A673 (cell line): ENCODE data around the gene CDC42SE2. TPM values are rescaled to one million over a fixed set of nuclear protein-coding genes. Genes with fewer than 3 reads are reported as not detected.

Experiments used
- BruUV-seq: library from RNA; stranded (reverse); fragments of 400-500 nt; replicated peaks from 2 replicates; lab custom pipeline; 2021; lab: Mats Ljungman, UMichigan
- CTCF ChIA-PET: fragments of 300-600 bp; sonication (Branson Sonifier 250); formaldehyde crosslinking; loops from one replicate; lab custom pipeline; 2022; ENCODE audit warnings: antibody characterized with exemption; lab: Charles Lee
- POLR2A ChIA-PET: fragments of 300-600 bp; sonication (Branson Sonifier 250); formaldehyde crosslinking; loops from one replicate; lab custom pipeline; 2022; ENCODE audit warnings: antibody characterized with exemption; ENCODE audit not compliant: low non-redundant PET; lab: Charles Lee
- DNase-seq: peaks from one replicate; pipeline ENCODE4 v3.0.0-alpha.2; 2015; ENCODE audit warnings: low spot score
- H3K27ac ChIP-seq: fragments of 200-600 bp; sonication (generic); 2 replicates; pipeline ENCODE4 v1.5.1; 2016; ENCODE audit warnings: mixed run types, low read depth, mild to moderate bottlenecking, mixed read lengths, antibody characterized with exemption, low read length; ENCODE audit not compliant: poor library complexity, severe bottlenecking
- H3K27me3 ChIP-seq: fragments of 200-600 bp; sonication (generic); replicated peaks from 2 replicates; pipeline ENCODE4 v1.6.1; 2017; ENCODE audit warnings: mixed run types, low read depth, mild to moderate bottlenecking, mixed read lengths, antibody characterized with exemption, low read length; ENCODE audit not compliant: insufficient read depth, poor library complexity
- H3K36me3 ChIP-seq: fragments of 200-600 bp; sonication (generic); 2 replicates; pipeline ENCODE4 v1.6.1; 2016; ENCODE audit warnings: mixed run types, mild to moderate bottlenecking, mixed read lengths, antibody characterized with exemption, low read length; ENCODE audit not compliant: insufficient read depth, poor library complexity, severe bottlenecking
- H3K4me1 ChIP-seq: fragments of 200-600 bp; sonication (generic); 2 replicates; pipeline ENCODE4 v1.6.1; 2017; ENCODE audit warnings: mixed run types, mild to moderate bottlenecking, mixed read lengths, antibody characterized with exemption, low read length; ENCODE audit not compliant: insufficient read depth, poor library complexity, severe bottlenecking
- H3K4me3 ChIP-seq: fragments of 200-600 bp; sonication (generic); 2 replicates; pipeline ENCODE4 v1.5.1; 2016; ENCODE audit warnings: low read depth, mixed run types, mild to moderate bottlenecking, mixed read lengths, low read length; ENCODE audit not compliant: poor library complexity, severe bottlenecking
- H3K9me3 ChIP-seq: fragments of 200-600 bp; sonication (generic); 2 replicates; pipeline ENCODE4 v1.6.1; 2016; ENCODE audit warnings: mixed run types, low read depth, mild to moderate bottlenecking, mixed read lengths, antibody characterized with exemption, low read length; ENCODE audit not compliant: poor library complexity, severe bottlenecking
- CTCF ChIP-seq: fragments of 300-800, 200-600 bp; sonication (generic); conservative IDR thresholded peaks from 2 replicates; pipeline ENCODE4 v1.5.1; 2017; ENCODE audit warnings: low read depth, mild to moderate bottlenecking, antibody characterized with exemption, low read length, moderate library complexity, mixed read lengths
- EZH2 ChIP-seq: fragments of 200-600 bp; sonication (generic); IDR thresholded peaks from 2 replicates; pipeline ENCODE4 v1.6.1; 2017; ENCODE audit warnings: borderline replicate concordance, low read depth, mild to moderate bottlenecking, mixed read lengths, antibody characterized with exemption, low read length; ENCODE audit not compliant: poor library complexity, severe bottlenecking
- intact Hi-C: fragments of 100-400 bp; cut with micrococcal nuclease; formaldehyde crosslinking; loops from one replicate; pipeline ENCODE4 v1.10.0; 2022; ENCODE audit not compliant: unreplicated experiment
- total RNA-seq: library from RNA; stranded (reverse); gene quantifications from 2 replicates; pipeline ENCODE4 v1.2.3, GENCODE V29; 2021

Gene CDC42SE2
- total RNA-seq, 1 experiment from 2014 or later, result 25.5 TPM

GRCh38 chr5:131377346-131377745 lies 113.5 kb downstream of the CDC42SE2 start:
- intact Hi-C loops, result no loop called here
- Histone ChIP-seq H3K27me3 (no peaks in the 10 kb centered on the region), H3K9me3 (no peaks in the 10 kb centered on the region), H3K4me3 (no peak overlapping the region), H3K27ac (peak overlapping the region; percentile 25), H3K4me1 (peaks cover 38% of the 10 kb centered on the region), H3K36me3 (no peaks in the 10 kb centered on the region)
- no TSS peak for BruUV-seq
- TF ChIP-seq CTCF (no peak), EZH2 (no peak)
- POLR2A ChIA-PET, result no interaction called here
- DNase-seq, result no peak
- CTCF ChIA-PET, result no interaction called here

GRCh38 chr5:131377785-131378325 lies 114.0 kb downstream of the CDC42SE2 start:
- no peaks in the 10 kb centered on the region for H3K9me3 ChIP-seq
- H3K27me3 ChIP-seq, result no peaks in the 10 kb centered on the region
- peak; percentile 22 for DNase-seq
- H3K36me3 ChIP-seq, result no peaks in the 10 kb centered on the region
- ChIA-PET POLR2A (no interaction called here), CTCF (no interaction called here)
- no peak for TF ChIP-seq EZH2
- intact Hi-C loops, result no loop called here
- H3K4me3 ChIP-seq, result no peak overlapping the region
- BruUV-seq, result no TSS peak
- H3K27ac ChIP-seq, result peak overlapping the region; percentile 25
- peaks cover 43% of the 10 kb centered on the region for H3K4me1 ChIP-seq

GRCh38 chr5:131378721-131379541 lies 115.1 kb downstream of the CDC42SE2 start:
- Histone ChIP-seq H3K27me3 (no peaks in the 10 kb centered on the region), H3K36me3 (no peaks in the 10 kb centered on the region), H3K9me3 (no peaks in the 10 kb centered on the region), H3K27ac (peak overlapping the region; percentile 55), H3K4me1 (peaks cover 44% of the 10 kb centered on the region), H3K4me3 (no peak overlapping the region)
- DNase-seq, result no peak
- POLR2A ChIA-PET, result no interaction called here
- BruUV-seq, result no TSS peak
- TF ChIP-seq EZH2 (no peak), CTCF (no peak)
- intact Hi-C loops, result no loop called here
- CTCF ChIA-PET, result no interaction called here
